ENCODE data around the gene LYZ.

LYZ gene

DNA sequence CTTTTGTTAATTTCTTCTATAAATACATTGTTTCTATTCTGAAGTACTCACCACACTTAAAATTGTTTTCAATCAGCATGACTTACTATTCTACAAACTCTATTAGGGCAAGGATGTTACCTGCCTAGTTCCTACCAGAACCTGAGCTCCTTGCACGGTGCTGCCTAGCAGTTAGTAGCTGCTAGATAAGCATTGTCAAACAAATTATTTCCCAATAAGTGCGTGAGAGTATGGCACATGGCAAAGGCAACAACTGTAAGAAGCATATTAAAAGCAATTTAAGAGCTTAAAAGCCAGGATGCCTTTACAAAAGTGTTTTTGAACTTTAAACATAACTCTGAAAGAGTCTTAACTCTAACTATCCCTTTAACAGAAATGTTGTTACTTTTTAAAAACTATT is 8.2 kb upstream of the LYZ start:
- in situ Hi-C loops (cut with MboI; ENCODE audit: low pct_unique_long_range_greater_than_20kb, low sequenced_read_pairs, unreplicated experiment) = no loop called here
- no peak for DNase-seq (ENCODE audit: low spot score)

DNA sequence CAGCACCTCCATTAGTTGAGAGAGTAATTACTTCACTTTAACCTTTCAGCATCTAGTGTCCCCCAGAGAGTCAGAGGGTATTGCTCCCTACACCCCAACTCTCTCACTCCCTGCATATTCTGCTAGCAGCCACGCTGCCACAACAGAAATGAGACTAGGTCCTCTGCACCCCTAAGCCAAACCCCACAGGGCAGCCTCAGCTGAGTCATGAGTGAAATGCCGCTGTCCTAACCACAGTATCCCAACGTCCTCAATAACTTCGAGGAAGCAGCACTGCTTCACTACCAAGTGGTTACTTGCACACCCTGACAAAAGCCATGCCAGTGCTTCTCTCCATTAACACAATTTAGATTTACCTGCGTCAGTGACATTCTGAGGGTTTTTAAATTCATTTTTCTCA is 6.9 kb upstream of the LYZ start:
- in situ Hi-C loops (cut with MboI; ENCODE audit: low pct_unique_long_range_greater_than_20kb, low sequenced_read_pairs, unreplicated experiment) = no loop called here
- DNase-seq (ENCODE audit: low spot score) = no peak
- TF ChIP-seq, protein P1, sequence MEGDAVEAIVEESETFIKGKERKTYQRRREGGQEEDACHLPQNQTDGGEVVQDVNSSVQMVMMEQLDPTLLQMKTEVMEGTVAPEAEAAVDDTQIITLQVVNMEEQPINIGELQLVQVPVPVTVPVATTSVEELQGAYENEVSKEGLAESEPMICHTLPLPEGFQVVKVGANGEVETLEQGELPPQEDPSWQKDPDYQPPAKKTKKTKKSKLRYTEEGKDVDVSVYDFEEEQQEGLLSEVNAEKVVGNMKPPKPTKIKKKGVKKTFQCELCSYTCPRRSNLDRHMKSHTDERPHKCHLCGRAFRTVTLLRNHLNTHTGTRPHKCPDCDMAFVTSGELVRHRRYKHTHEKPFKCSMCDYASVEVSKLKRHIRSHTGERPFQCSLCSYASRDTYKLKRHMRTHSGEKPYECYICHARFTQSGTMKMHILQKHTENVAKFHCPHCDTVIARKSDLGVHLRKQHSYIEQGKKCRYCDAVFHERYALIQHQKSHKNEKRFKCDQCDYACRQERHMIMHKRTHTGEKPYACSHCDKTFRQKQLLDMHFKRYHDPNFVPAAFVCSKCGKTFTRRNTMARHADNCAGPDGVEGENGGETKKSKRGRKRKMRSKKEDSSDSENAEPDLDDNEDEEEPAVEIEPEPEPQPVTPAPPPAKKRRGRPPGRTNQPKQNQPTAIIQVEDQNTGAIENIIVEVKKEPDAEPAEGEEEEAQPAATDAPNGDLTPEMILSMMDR (IDR thresholded peaks at IDR 0.05; ENCODE audit: extremely low read depth, insufficient read depth, missing control alignments) = no peak

More for the DNA sequence above, 8.2 kb upstream of the LYZ start:
- TF ChIP-seq, protein P1 (IDR thresholded peaks at IDR 0.05; ENCODE audit: extremely low read depth, insufficient read depth, missing control alignments) = no peak

DNA sequence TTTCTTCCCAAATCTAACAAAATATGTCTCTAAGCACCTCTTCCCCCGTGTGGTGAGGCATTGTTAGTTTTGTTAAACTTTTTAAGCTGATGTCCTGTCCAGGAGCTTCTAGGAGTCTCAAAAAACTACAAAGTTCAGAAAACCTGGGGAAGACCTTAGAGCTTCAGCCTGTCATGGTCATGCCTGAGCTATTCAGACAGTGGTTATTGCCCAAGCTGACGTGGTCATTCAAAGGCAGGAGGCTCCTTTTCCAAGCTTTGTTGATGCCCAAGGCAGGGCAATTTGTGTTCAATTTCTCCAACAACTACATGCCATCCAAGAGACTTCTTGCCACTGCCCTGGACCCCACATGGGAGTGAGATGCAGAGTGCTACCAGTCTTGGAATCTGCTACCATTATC is 5.8 kb upstream of the LYZ start:
- in situ Hi-C loops (cut with MboI; ENCODE audit: low pct_unique_long_range_greater_than_20kb, low sequenced_read_pairs, unreplicated experiment) = no loop called here
- TF ChIP-seq, protein P1 (IDR thresholded peaks at IDR 0.05; ENCODE audit: extremely low read depth, insufficient read depth, missing control alignments) = no peak
- DNase-seq (ENCODE audit: low spot score) = no peak

DNA sequence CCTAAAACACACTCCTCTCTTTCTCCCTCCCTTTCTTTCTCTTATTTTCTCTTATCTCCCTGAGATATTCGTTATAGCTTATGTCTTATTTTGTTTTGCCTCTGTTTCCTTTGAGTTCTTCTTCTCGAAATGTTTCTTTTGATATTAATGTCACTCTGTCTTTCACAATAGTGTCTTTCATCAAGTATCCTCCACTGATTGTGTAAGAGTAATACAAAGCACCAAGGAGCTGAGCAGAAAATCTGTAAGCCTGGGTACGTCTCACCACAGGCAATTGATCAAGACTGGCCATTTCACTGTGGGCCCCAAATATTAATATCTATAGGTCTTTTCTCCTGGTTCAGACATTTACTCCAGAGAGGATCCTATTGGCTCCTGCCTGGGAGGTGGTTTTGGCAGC is 4.8 kb upstream of the LYZ start:
- no peak for DNase-seq (ENCODE audit: low spot score)
- in situ Hi-C loops (cut with MboI; ENCODE audit: low pct_unique_long_range_greater_than_20kb, low sequenced_read_pairs, unreplicated experiment) = no loop called here
- TF ChIP-seq, protein P1 (IDR thresholded peaks at IDR 0.05; ENCODE audit: extremely low read depth, insufficient read depth, missing control alignments) = no peak

DNA sequence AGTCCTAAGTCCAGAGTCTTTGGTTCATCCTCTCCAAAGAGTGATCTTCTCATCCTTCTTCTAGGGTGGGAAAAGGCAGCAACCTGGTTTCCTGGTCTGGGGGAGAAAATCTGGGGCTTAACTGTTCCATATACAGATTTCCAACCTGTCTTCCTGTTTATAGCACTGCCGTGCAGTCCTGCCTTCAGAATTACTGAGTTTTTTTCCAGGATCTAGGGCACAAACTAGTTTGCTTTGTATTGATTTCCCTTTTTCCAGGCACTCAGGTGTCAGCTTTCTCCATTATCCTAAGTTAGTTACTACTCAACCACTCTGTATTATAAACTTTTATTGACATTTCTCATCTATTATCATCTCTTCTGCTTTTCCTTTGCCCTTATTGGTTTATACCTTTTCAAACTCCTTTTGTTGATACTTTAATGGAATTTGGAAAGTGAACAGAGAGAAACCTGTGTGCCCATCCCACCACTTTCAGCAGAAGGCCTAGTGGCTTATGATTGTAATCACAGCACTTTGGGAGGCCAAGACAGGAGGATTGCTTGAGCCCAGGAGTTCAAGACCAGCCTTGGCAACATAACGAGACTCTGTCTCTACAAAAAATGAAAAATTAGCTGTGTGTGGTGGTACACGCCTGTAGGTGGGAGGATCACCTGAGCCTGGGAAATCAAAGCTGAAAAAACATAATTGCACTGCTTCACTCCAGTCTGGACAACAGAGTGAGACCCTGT is 4.1 kb upstream of the LYZ start:
- in situ Hi-C loops (cut with MboI; ENCODE audit: low pct_unique_long_range_greater_than_20kb, low sequenced_read_pairs, unreplicated experiment) = no loop called here
- TF ChIP-seq, protein P1 (IDR thresholded peaks at IDR 0.05; ENCODE audit: extremely low read depth, insufficient read depth, missing control alignments) = no peak
- DNase-seq (ENCODE audit: low spot score) = no peak

DNA sequence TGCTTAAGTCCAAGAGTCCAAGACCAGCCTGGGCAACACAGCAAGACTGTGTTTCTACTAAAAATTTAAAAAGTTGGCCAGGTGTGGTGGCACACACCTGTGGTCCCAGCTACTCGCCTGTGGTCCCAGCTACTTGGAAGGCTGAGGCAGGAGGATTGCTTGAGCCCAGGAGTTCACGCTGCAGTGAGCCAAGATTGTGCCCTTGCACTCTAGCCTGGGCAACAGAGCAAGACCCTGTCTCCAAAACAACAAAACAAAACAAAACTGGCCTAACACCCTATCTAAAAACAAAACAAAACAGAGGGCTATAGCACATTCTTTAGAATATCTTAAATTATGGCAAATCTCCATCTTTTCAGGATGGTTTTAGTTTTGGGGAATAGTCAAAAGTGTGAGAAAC is 3.1 kb upstream of the LYZ start:
- in situ Hi-C loops (cut with MboI; ENCODE audit: low pct_unique_long_range_greater_than_20kb, low sequenced_read_pairs, unreplicated experiment) = no loop called here
- DNase-seq (ENCODE audit: low spot score) = no peak
- TF ChIP-seq, protein P1 (IDR thresholded peaks at IDR 0.05; ENCODE audit: extremely low read depth, insufficient read depth, missing control alignments) = no peak

Measured in GM13977 (cell line).